Fibroblast of skin of left biceps (primary cell): ENCODE results near the gene NUCKS1.

Experiments
- DNase-seq, 2 experiments: peaks; one replicate each; pipeline ENCODE4 v3.0.0-alpha.2; 2013; ENCODE audit warnings: low read depth in 2 of 2

Gene NUCKS1

GRCh38 chr1:205699416-205699815 lies 50.6 kb downstream of the NUCKS1 start:
- DNase-seq: no peak

- DNase-seq: no peak
Observed at GRCh38 chr1:205698921-205699320, 51.1 kb downstream of the NUCKS1 start.

GRCh38 chr1:205693421-205693991 lies 56.5 kb downstream of the NUCKS1 start:
- DNase-seq: no peak

GRCh38 chr1:205692423-205692822 lies 57.6 kb downstream of the NUCKS1 start:
- DNase-seq: no peak

- no peak for DNase-seq
Observed at GRCh38 chr1:205690122-205690756, 59.7 kb downstream of the NUCKS1 start.

- no peak for DNase-seq
Observed at GRCh38 chr1:205689479-205689878, 60.5 kb downstream of the NUCKS1 start.

GRCh38 chr1:205688171-205689080 lies 61.6 kb downstream of the NUCKS1 start:
- DNase-seq: no peak

- no peak for DNase-seq
Observed at GRCh38 chr1:205687242-205687641, 62.7 kb downstream of the NUCKS1 start.

- DNase-seq: no peak
Observed at GRCh38 chr1:205681364-205681763, 68.6 kb downstream of the NUCKS1 start.

GRCh38 chr1:205680073-205680851 lies 69.7 kb downstream of the NUCKS1 start, which contains the start of gene SLC45A3:
Gene SLC45A3, minus strand, starts transcription at chr1:205680509. Its CDS starts 15,853 bp downstream, at chr1:205664656.
- DNase-seq: no peak

GRCh38 chr1:205678286-205679111 lies 71.5 kb downstream of the NUCKS1 start:
- no peak for DNase-seq

GRCh38 chr1:205677167-205677566 lies 72.8 kb downstream of the NUCKS1 start:
- no peak for DNase-seq

GRCh38 chr1:205676597-205676996 lies 73.4 kb downstream of the NUCKS1 start:
- no peak for DNase-seq

- no peak for DNase-seq
Observed at GRCh38 chr1:205676002-205676401, 74.0 kb downstream of the NUCKS1 start.

GRCh38 chr1:205675247-205675646 lies 74.7 kb downstream of the NUCKS1 start:
- DNase-seq: no peak

- DNase-seq: no peak
Observed at GRCh38 chr1:205672970-205673369, 77.0 kb downstream of the NUCKS1 start.

- DNase-seq: no peak
Observed at GRCh38 chr1:205672395-205672889, 77.5 kb downstream of the NUCKS1 start.

- DNase-seq: no peak
Observed at GRCh38 chr1:205670611-205671430, 79.2 kb downstream of the NUCKS1 start.

GRCh38 chr1:205670150-205670446 lies 79.9 kb downstream of the NUCKS1 start:
- DNase-seq: no peak
